Spleen (tissue), 11 donors: ENCODE measurements around the gene PHF21B. TPM values are rescaled to one million over a fixed set of nuclear protein-coding genes. Genes with fewer than 3 reads are reported as not detected.

Experiments
- DNase-seq: peaks from one replicate; pipeline ENCODE4 v3.0.0-alpha.2; 2020
- H3K27ac ChIP-seq, 8 donors: fragments of 200-600 bp; sonication (generic) in 7 of 8; 1 replicate in 4 of 8; 2 replicates in 4 of 8; pipeline versions ENCODE4 v1.5.0 to v1.8.0; 2016 to 2021; ENCODE audit warnings: inconsistent platforms in 4 of 8, mild to moderate bottlenecking in 4 of 8, moderate library complexity in 1 of 8
- H3K27me3 ChIP-seq, 7 donors: fragments of 200-600 bp; sonication (generic) in 6 of 7; replicated peaks in 1 of 7; 1 replicate in 4 of 7; 2 replicates in 3 of 7; pipeline versions ENCODE4 v1.5.0 to v1.8.0; 2016 to 2021; ENCODE audit warnings: inconsistent platforms in 3 of 7, mild to moderate bottlenecking in 1 of 7
- H3K36me3 ChIP-seq, 6 donors: fragments of 200-600 bp; sonication (generic) in 5 of 6; 1 replicate in 4 of 6; 2 replicates in 2 of 6; pipeline versions ENCODE4 v1.5.0 to v1.8.0; 2016 to 2021; ENCODE audit warnings: inconsistent platforms in 2 of 6
- H3K4me1 ChIP-seq, 6 donors: fragments of 200-600 bp; sonication (generic) in 5 of 6; 1 replicate in 3 of 6; 2 replicates in 3 of 6; pipeline versions ENCODE4 v1.5.0 to v1.8.0; 2016 to 2021; ENCODE audit warnings: inconsistent platforms in 3 of 6
- H3K4me3 ChIP-seq, 8 donors: fragments of 200-600 bp; sonication (generic) in 7 of 8; 1 replicate in 4 of 8; 2 replicates in 4 of 8; pipeline versions ENCODE4 v1.5.0 to v1.8.0; 2016 to 2021; ENCODE audit warnings: inconsistent platforms in 4 of 8, mild to moderate bottlenecking in 4 of 8, moderate library complexity in 2 of 8
- H3K9me3 ChIP-seq, 8 donors: fragments of 200-600 bp; sonication (generic) in 7 of 8; 1 replicate in 4 of 8; 2 replicates in 4 of 8; pipeline versions ENCODE4 v1.5.0 to v1.8.0; 2016 to 2021; ENCODE audit warnings: inconsistent platforms in 4 of 8
- POLR2A ChIP-seq, 3 donors: fragments of 450-650 bp; IDR thresholded peaks; one replicate each; pipeline ENCODE4 v1.5.1; 2017; ENCODE audit warnings: antibody characterized with exemption in 3 of 3, mild to moderate bottlenecking in 1 of 3
- POLR2AphosphoS5 ChIP-seq, 3 donors: sonication (generic); formaldehyde crosslinking; IDR thresholded peaks; one replicate each; pipeline ENCODE4 v1.5.1; 2017; ENCODE audit warnings: antibody characterized with exemption in 3 of 3
- WGBS, 5 donors: extraction: QIAGEN DNeasy Blood & Tissue Kit in 3 of 5; methylation state at CpG; one replicate each; pipeline versions ENCODE4 v1.1.5 to v1.1.7; 2013 to 2018; 5-methylcytosine and 5-hydroxymethylcytosine counted together
- intact Hi-C: fragments of 100-400 bp; cut with DNase I; formaldehyde crosslinking; loops from one replicate; pipeline ENCODE4 v1.15.0; 2023; ENCODE audit warnings: low total_unique reads
- polyA plus RNA-seq, 3 donors: library from polyadenylated mRNA; stranded (reverse); fragments of 200-250 nt; gene quantifications; one replicate each; pipeline ENCODE4 v1.2.1, GENCODE V29; 2013
- total RNA-seq, 7 donors: library from RNA; depleted of rRNA in 3 of 7; stranded (reverse); fragments of >200 nt in 3 of 7; fragmentation: NEBNext Ultra II Directional in 4 of 7; extraction: Animal tissue kit (Norgen Biotek cat#: 25700) in 4 of 7; gene quantifications; one replicate each; pipeline versions ENCODE4 v1.1.0 to v1.2.1, GENCODE V29; 2016 to 2021
- TF ChIP-seq, protein P1 (sequence below), 11 experiments: fragments of 200-600 bp in 7 of 11; fragments of 450-650 bp in 4 of 11; sonication (generic) in 4 of 11; IDR thresholded peaks in 8 of 11; conservative IDR thresholded peaks in 3 of 11; 1 replicate in 7 of 11; 2 replicates in 4 of 11; pipeline versions ENCODE4 v1.4.0 to v1.8.0; 2016 to 2021; ENCODE audit warnings: antibody characterized with exemption in 11 of 11, inconsistent platforms in 4 of 11, mild to moderate bottlenecking in 1 of 11
- donor health status: healthy with polysubstance abuse.
- donor health status: DM: no; HTN: no; CAD: no; lungs with moderate emphysema.
- donor health status: DM: no; HTN: no; CAD: no.
- donor health status: Bipolar disorder and iron deficiency.
- donor health status: healthy.
- donor health status: DM: no; HTN: no; CAD: no.
- donor health status: DM: yes; HTN: yes; CAD: no.

PHF21B gene
- total and polyA plus RNA-seq, 10 donors: 0.03 to 0.46 (median 0.09) TPM; not detected in 4

DNA sequence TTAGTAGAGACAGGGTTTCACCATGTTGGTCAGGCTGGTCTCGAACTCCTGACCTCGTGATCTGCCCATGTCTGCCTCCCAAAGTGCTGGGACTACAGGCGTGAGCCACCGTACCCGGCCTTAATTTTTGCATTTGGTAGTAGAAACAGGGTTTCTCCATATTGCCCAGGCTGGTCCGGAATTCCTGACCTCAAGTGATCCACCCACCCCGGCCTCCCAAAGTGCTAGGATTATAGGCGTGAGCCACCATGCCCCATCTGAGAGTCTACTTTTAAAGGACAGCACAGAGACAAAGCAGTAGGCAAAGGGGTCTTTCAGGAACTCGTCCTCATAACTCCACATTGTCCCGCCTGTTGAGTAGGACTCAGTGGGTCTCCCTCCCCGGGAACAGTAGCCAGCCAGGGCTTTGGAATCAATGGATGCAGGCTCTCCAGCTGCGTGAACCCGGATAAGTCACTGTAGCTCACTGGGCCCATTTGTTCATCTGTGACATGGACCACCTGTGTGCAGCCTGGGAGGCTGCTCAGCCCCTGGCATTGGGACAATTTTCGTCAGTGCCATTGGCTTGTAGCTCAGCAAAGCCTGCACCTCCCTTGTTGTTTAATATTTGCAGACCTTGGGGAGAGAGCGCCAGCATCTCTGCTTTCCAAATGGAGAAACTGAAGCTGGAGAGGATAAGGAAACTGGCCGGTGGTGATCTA, 171.3 kb downstream of the PHF21B start:
- Histone ChIP-seq H3K4me1 (no peaks in the 10 kb centered on the region), H3K9me3 (peaks cover 0 to 28% (median 19%) of the 10 kb centered on the region in 8 donors), H3K4me3 (no peak overlapping the region), H3K36me3 (peaks cover 0 to 37% (median 0%) of the 10 kb centered on the region in 6 donors), H3K27me3 (peaks cover 0 to 11% (median 0%) of the 10 kb centered on the region in 7 donors), H3K27ac (no peak overlapping the region)
- TF ChIP-seq POLR2A (IDR thresholded peaks at IDR 0.05): no peak
- no peak for TF ChIP-seq POLR2AphosphoS5 (IDR thresholded peaks at IDR 0.05)
- TF ChIP-seq, protein P1, sequence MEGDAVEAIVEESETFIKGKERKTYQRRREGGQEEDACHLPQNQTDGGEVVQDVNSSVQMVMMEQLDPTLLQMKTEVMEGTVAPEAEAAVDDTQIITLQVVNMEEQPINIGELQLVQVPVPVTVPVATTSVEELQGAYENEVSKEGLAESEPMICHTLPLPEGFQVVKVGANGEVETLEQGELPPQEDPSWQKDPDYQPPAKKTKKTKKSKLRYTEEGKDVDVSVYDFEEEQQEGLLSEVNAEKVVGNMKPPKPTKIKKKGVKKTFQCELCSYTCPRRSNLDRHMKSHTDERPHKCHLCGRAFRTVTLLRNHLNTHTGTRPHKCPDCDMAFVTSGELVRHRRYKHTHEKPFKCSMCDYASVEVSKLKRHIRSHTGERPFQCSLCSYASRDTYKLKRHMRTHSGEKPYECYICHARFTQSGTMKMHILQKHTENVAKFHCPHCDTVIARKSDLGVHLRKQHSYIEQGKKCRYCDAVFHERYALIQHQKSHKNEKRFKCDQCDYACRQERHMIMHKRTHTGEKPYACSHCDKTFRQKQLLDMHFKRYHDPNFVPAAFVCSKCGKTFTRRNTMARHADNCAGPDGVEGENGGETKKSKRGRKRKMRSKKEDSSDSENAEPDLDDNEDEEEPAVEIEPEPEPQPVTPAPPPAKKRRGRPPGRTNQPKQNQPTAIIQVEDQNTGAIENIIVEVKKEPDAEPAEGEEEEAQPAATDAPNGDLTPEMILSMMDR (IDR thresholded peaks at IDR 0.05 in 8 of 11, conservative IDR thresholded peaks at IDR 0.05 in 3 of 11): no peak
- 75 to 91% (median 84%) methylated on average over 15 to 16 of the region's 16 CpGs for WGBS, 5 donors
- intact Hi-C loops: no loop called here
- no peak for DNase-seq

DNA sequence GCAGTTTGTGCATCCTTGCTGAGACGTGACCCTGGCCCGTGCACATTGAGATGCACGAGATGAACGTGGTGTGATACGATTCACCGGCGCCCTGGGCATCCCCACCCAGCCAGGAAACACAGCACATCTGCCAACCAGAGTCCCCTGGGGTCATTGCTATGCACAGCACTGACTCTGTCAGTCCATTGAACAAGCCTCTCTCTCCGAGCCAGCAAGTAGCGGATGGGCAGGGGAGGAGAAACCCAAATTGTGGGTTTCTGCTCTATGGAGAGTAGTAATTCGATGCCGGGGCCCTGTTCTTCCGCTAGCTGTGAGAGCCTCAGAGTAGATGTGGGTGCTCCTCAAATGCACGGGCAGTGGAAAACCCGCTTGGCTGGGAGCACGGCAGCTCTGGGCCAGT, 172.3 kb downstream of the PHF21B start:
- H3K27ac ChIP-seq: no peak overlapping the region
- H3K9me3 ChIP-seq: peaks cover 0 to 34% (median 19%) of the 10 kb centered on the region in 8 donors
- TF ChIP-seq POLR2A (IDR thresholded peaks at IDR 0.05): no peak
- TF ChIP-seq, protein P1 (IDR thresholded peaks at IDR 0.05 in 8 of 11, conservative IDR thresholded peaks at IDR 0.05 in 3 of 11): no peak
- TF ChIP-seq POLR2AphosphoS5 (IDR thresholded peaks at IDR 0.05): no peak
- 73 to 87% (median 80%) methylated on average over 12 to 15 of the region's 15 CpGs for WGBS, 5 donors
- H3K36me3 ChIP-seq: peaks cover 0 to 37% (median 0%) of the 10 kb centered on the region in 6 donors
- H3K4me3 ChIP-seq: no peak overlapping the region
- H3K4me1 ChIP-seq: no peaks in the 10 kb centered on the region
- DNase-seq: no peak
- intact Hi-C loops: no loop called here
- H3K27me3 ChIP-seq: peaks cover 0 to 11% (median 0%) of the 10 kb centered on the region in 7 donors

- intact Hi-C loops: no loop called here
- peaks cover 0 to 34% (median 0%) of the 10 kb centered on the region in 6 donors for H3K36me3 ChIP-seq
- no peaks in the 10 kb centered on the region for H3K4me1 ChIP-seq
- H3K9me3 ChIP-seq: peaks cover 0 to 45% (median 19%) of the 10 kb centered on the region in 8 donors
- H3K27me3 ChIP-seq: no peaks in the 10 kb centered on the region
- H3K4me3 ChIP-seq: no peak overlapping the region
- no peak for DNase-seq
- no peak overlapping the region for H3K27ac ChIP-seq
- TF ChIP-seq POLR2AphosphoS5 (IDR thresholded peaks at IDR 0.05): no peak
- TF ChIP-seq POLR2A (IDR thresholded peaks at IDR 0.05): no peak
- TF ChIP-seq, protein P1 (IDR thresholded peaks at IDR 0.05 in 8 of 11, conservative IDR thresholded peaks at IDR 0.05 in 3 of 11): no peak
Observed at GRCh38 chr22:44834065-44834464, 175.7 kb downstream of the PHF21B start.

DNA sequence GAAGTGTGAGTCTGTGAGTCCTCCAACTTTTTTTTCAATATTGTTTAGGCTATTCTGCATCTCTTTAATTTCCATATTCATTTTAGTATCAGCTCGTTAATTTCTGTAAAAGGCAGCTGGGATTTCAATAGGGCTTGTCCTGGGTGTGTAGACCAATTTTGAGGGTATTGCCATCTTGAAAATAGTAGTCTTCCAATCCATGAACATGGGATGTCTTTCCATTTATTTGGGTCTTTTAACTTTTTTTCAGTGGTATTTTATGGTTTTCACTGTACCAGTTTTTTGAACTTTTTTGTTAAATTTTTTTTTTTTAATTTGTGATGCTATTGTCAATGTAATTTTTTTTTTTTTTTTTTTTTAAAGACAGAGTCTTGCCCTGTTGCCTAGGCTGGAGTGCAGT, 177.9 kb downstream of the PHF21B start:
- Histone ChIP-seq H3K27ac (no peak overlapping the region), H3K9me3 (peaks cover 0 to 45% (median 19%) of the 10 kb centered on the region in 8 donors), H3K4me3 (no peak overlapping the region), H3K36me3 (peaks cover 0 to 28% (median 0%) of the 10 kb centered on the region in 6 donors), H3K4me1 (no peaks in the 10 kb centered on the region), H3K27me3 (peaks cover 0 to 6% (median 0%) of the 10 kb centered on the region in 7 donors)
- intact Hi-C loops: no loop called here
- no peak for TF ChIP-seq POLR2AphosphoS5 (IDR thresholded peaks at IDR 0.05)
- no peak for TF ChIP-seq POLR2A (IDR thresholded peaks at IDR 0.05)
- no peak for DNase-seq
- WGBS, 5 donors: 57 to 71% (median 63%) methylated on average over 1 of the region's 1 CpG

Other genes with a start within 250 kb of the PHF21B start
- 100 to 1,000 TPM in 2 of 7 donors, 10 to 100 TPM in 5; 85.9 to 109 (median 98.5) TPM for gene NUP50, start 153.9 kb upstream of the PHF21B start, total RNA-seq
- 10 to 100 TPM; 16.2 to 26.4 (median 17.5) TPM for gene NUP50, start 153.9 kb upstream of the PHF21B start, polyA plus RNA-seq
- 10 to 100 TPM; 35.5 to 93.1 (median 73.7) TPM for gene KIAA0930, start 230.9 kb upstream of the PHF21B start, total RNA-seq
- 10 to 100 TPM; 32.6 to 61.5 (median 46.6) TPM for gene KIAA0930, start 230.9 kb upstream of the PHF21B start, polyA plus RNA-seq